OCI-LY3 (cell line): Measurements from ENCODE around the gene NTHL1.

Experiments
- CTCF ChIP-seq: fragments of 200-600, 300-600 bp; sonication (generic); IDR thresholded peaks from 2 replicates; pipeline ENCODE4 v1.5.1; 2014; ENCODE audit warnings: antibody characterized with exemption, low read length, low read depth
- EZH2phosphoT487 ChIP-seq: fragments of 200-600 bp; shearing (Covaris generic); IDR thresholded peaks from 2 replicates; pipeline ENCODE4 v1.6.1; 2018; ENCODE audit warnings: antibody characterized with exemption, mixed run types, low read depth

DNA sequence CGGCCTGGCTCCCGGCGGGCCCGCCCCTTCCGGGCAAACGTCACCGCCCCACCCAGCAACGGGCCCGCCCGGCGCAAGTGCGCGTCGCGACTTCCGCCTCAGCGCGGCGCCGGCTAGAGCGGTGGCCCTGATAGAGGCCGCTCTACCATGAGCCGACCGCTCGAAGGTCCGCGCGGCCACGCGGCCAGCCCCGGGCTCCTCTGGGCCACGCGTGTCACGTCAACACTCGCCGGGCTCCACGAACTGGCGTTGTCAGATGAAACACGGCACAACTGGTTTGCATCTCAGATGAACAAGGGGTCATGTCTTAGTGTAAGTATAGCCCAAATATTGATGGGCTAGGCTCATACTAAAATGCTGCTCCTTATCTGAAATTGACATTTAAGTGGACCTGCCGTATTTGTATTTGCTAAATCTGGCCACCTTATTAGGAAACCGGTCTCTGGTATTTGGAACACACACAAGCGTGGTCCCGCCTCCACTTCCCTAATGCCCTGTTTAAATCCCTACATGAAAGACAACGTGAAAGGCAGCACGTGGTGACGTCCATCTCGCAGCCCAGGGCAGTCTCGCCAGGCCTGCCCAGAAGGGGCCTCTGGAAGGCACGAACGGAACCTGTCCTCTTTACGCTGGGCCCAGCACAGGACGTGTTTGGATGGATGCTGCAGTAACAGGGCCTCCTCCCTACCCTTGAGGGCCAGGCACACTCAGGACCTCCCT is 37.7 kb downstream of the NTHL1 start, which contains the start of gene ZNF598:
- TF ChIP-seq CTCF (no peak), EZH2phosphoT487 (no peak)
